ENCODE measurements around the gene ZFAND3. TPM values are rescaled to one million over a fixed set of nuclear protein-coding genes. Genes with fewer than 3 reads are reported as not detected.

ZFAND3 gene
- total RNA-seq, 2 experiments from 2014 or later, result 8.3 to 33.8 TPM

DNA sequence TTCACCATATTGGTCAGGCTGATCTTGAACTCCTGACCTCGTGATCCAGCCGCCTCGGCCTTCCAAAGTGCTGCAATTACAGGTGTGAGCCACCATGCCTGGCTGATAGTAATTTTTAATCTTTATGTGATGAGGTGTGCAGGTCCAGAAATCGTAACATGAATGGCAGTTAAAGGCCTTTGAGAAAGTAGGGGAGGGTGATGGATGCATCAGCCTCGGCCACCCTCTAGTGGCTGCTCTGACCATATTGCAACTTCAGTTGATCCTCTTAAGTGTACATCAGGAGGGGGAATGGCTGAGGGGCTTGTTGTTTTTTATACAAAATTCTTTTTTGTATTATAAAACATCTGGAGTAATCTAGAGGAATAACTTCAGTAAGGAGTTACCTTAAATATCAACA lies 193.0 kb downstream of the ZFAND3 start:
- Histone ChIP-seq H3K36me3 (ENCODE audit: insufficient read depth, low read length) (no peaks in the 10 kb centered on the region), H3K4me3 (ENCODE audit: low read depth, low read length, poor library complexity, severe bottlenecking) (no peak overlapping the region), H2AFZ (ENCODE audit: low read length) (no peak overlapping the region), H3K9me3 (ENCODE audit: low read length) (no peaks in the 10 kb centered on the region), H3K4me2 (ENCODE audit: low read length) (no peak overlapping the region), H4K20me1 (ENCODE audit: insufficient read depth, low read length) (peaks cover 27% of the 10 kb centered on the region), H3K27ac (ENCODE audit: low read depth, low read length, poor library complexity, severe bottlenecking) (no peak overlapping the region), H3K9me2 (ENCODE audit: insufficient read depth, low read length) (no peaks in the 10 kb centered on the region), H3K79me2 (ENCODE audit: insufficient read depth, low read depth, low read length) (no peaks in the 10 kb centered on the region), H3K4me1 (ENCODE audit: insufficient read depth, low read length, poor library complexity, severe bottlenecking) (no peaks in the 10 kb centered on the region)
- POLR2A ChIA-PET, result no interaction called here
- peak; percentile 60 for DNase-seq (ENCODE audit: low spot score)
- CTCF ChIA-PET (ENCODE audit: unreplicated experiment), result no interaction called here
- intact Hi-C loops (cut with micrococcal nuclease; ENCODE audit: unreplicated experiment), result loop anchor here (1.0 to 5.0 kb wide), 2 partner anchors 221 to 305 kb away; no protein-coding TSS in a partner anchor
- BruUV-seq (replicated peaks), result no TSS peak
- no peak for TF ChIP-seq EZH2phosphoT487 (IDR thresholded peaks at IDR 0.05; ENCODE audit: borderline replicate concordance, low read depth, low read length)
- TF ChIP-seq, protein P1, sequence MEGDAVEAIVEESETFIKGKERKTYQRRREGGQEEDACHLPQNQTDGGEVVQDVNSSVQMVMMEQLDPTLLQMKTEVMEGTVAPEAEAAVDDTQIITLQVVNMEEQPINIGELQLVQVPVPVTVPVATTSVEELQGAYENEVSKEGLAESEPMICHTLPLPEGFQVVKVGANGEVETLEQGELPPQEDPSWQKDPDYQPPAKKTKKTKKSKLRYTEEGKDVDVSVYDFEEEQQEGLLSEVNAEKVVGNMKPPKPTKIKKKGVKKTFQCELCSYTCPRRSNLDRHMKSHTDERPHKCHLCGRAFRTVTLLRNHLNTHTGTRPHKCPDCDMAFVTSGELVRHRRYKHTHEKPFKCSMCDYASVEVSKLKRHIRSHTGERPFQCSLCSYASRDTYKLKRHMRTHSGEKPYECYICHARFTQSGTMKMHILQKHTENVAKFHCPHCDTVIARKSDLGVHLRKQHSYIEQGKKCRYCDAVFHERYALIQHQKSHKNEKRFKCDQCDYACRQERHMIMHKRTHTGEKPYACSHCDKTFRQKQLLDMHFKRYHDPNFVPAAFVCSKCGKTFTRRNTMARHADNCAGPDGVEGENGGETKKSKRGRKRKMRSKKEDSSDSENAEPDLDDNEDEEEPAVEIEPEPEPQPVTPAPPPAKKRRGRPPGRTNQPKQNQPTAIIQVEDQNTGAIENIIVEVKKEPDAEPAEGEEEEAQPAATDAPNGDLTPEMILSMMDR (conservative IDR thresholded peaks at IDR 0.05; ENCODE audit: low read length), result peak; percentile 87

DNA sequence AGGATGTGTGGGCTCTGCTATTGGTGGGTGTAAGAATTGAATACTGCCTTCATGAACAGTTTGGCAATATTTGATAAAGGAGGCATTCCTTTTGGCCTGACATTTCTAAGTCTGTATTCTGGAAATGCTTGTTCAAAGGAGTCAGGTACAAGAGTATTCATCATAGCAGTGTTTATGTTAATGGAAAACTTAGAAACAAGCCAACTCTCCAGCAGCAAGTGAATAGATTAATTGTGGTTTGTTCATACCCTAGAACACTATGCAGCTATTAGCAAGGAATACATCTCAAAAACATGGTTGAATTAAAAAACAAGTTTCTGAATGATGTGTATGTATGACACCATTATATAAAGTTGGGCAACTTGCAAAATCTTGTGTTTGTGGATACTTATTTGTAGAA lies 195.8 kb downstream of the ZFAND3 start:
- H3K79me2 ChIP-seq (ENCODE audit: insufficient read depth, low read depth, low read length), result no peaks in the 10 kb centered on the region
- POLR2A ChIA-PET, result interaction anchor here (1.1 kb wide), 1 partner anchor 8 kb away, joined by 4 read pairs; no protein-coding TSS in a partner anchor
- CTCF ChIA-PET (ENCODE audit: unreplicated experiment), result no interaction called here

DNA sequence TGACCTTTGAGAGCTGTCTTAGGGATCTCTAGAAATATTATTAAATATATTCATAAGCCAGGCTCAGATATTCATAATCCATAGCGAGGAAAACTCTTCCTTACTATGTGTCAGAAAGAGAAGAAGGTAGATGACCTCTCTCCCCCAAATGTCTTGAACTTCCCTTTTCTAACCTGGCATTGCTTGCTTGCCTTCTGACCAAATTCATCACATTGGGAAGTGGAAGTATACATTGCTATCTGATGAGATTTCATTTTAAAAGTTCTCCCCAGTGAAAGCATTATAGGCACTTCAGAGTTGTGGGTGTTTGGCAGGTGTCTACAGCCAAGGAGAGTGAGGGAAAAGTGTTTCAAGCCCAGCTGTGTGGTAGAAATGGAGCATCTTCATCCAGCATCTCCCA lies 197.3 kb downstream of the ZFAND3 start:
- no peak for DNase-seq (ENCODE audit: low spot score)
- BruUV-seq (replicated peaks), result no TSS peak
- Histone ChIP-seq H3K79me2 (ENCODE audit: insufficient read depth, low read depth, low read length) (no peaks in the 10 kb centered on the region), H3K4me2 (ENCODE audit: low read length) (no peak overlapping the region), H3K9me2 (ENCODE audit: insufficient read depth, low read length) (no peaks in the 10 kb centered on the region), H3K4me3 (ENCODE audit: low read depth, low read length, poor library complexity, severe bottlenecking) (no peak overlapping the region), H2AFZ (ENCODE audit: low read length) (no peak overlapping the region), H3K9me3 (ENCODE audit: low read length) (no peaks in the 10 kb centered on the region), H3K4me1 (ENCODE audit: insufficient read depth, low read length, poor library complexity, severe bottlenecking) (no peaks in the 10 kb centered on the region), H3K27ac (ENCODE audit: low read depth, low read length, poor library complexity, severe bottlenecking) (no peak overlapping the region), H3K36me3 (ENCODE audit: insufficient read depth, low read length) (no peaks in the 10 kb centered on the region), H4K20me1 (ENCODE audit: insufficient read depth, low read length) (peaks cover 23% of the 10 kb centered on the region)
- POLR2A ChIA-PET, result interaction anchor here (0.5 to 0.7 kb wide), 3 partner anchors 8 to 631 kb away, joined by 3 to 5 read pairs (median 4); no protein-coding TSS in a partner anchor
- TF ChIP-seq EZH2phosphoT487 (IDR thresholded peaks at IDR 0.05; ENCODE audit: borderline replicate concordance, low read depth, low read length), result no peak
- TF ChIP-seq, protein P1 (conservative IDR thresholded peaks at IDR 0.05; ENCODE audit: low read length), result no peak
- CTCF ChIA-PET (ENCODE audit: unreplicated experiment), result no interaction called here
- intact Hi-C loops (cut with micrococcal nuclease; ENCODE audit: unreplicated experiment), result loop anchor here (5.0 kb wide), 1 partner anchor 475 kb away; no protein-coding TSS in a partner anchor

More for the DNA sequence above, 195.8 kb downstream of the ZFAND3 start:
- no peak overlapping the region for H3K27ac ChIP-seq (ENCODE audit: low read depth, low read length, poor library complexity, severe bottlenecking)
- H4K20me1 ChIP-seq (ENCODE audit: insufficient read depth, low read length), result peaks cover 27% of the 10 kb centered on the region
- H2AFZ ChIP-seq (ENCODE audit: low read length), result no peak overlapping the region
- H3K36me3 ChIP-seq (ENCODE audit: insufficient read depth, low read length), result no peaks in the 10 kb centered on the region
- BruUV-seq (replicated peaks), result no TSS peak
- intact Hi-C loops (cut with micrococcal nuclease; ENCODE audit: unreplicated experiment), result loop anchor here (5.0 kb wide), 1 partner anchor 477 kb away; no protein-coding TSS in a partner anchor
- no peak for TF ChIP-seq EZH2phosphoT487 (IDR thresholded peaks at IDR 0.05; ENCODE audit: borderline replicate concordance, low read depth, low read length)
- TF ChIP-seq, protein P1 (conservative IDR thresholded peaks at IDR 0.05; ENCODE audit: low read length), result no peak
- H3K9me3 ChIP-seq (ENCODE audit: low read length), result no peaks in the 10 kb centered on the region
- H3K4me2 ChIP-seq (ENCODE audit: low read length), result no peak overlapping the region
- DNase-seq (ENCODE audit: low spot score), result no peak
- H3K4me3 ChIP-seq (ENCODE audit: low read depth, low read length, poor library complexity, severe bottlenecking), result no peak overlapping the region
- no peaks in the 10 kb centered on the region for H3K4me1 ChIP-seq (ENCODE audit: insufficient read depth, low read length, poor library complexity, severe bottlenecking)
- no peaks in the 10 kb centered on the region for H3K9me2 ChIP-seq (ENCODE audit: insufficient read depth, low read length)

Measured in OCI-LY7 (cell line).